Peyer's patch (tissue), 4 donors: ENCODE measurements around the gene SYNE4. TPM values are rescaled to one million over a fixed set of nuclear protein-coding genes. Genes with fewer than 3 reads are reported as not detected.

Source experiments
- DNase-seq, 3 donors: peaks; one replicate each; pipeline ENCODE4 v3.0.0-alpha.2; 2017 to 2019
- H3K27ac ChIP-seq, 4 donors: fragments of 200-600 bp; sonication (generic); one replicate each; pipeline ENCODE4 v1.5.1; 2016 to 2019
- H3K27me3 ChIP-seq, 2 donors: fragments of 200-600 bp; sonication (generic); one replicate each; pipeline ENCODE4 v1.5.1; 2019
- H3K36me3 ChIP-seq, 3 donors: fragments of 200-600 bp; sonication (generic); one replicate each; pipeline ENCODE4 v1.5.1; 2016 to 2019
- H3K4me1 ChIP-seq, 4 donors: fragments of 200-600 bp; sonication (generic); one replicate each; pipeline ENCODE4 v1.5.1; 2016 to 2019
- H3K4me3 ChIP-seq, 4 donors: fragments of 200-600 bp; sonication (generic); 1 replicate in 3 of 4; 2 replicates in 1 of 4; pipeline ENCODE4 v1.5.1; 2016 to 2019; ENCODE audit warnings: mild to moderate bottlenecking in 1 of 4
- H3K9me3 ChIP-seq, 4 donors: fragments of 200-600 bp; sonication (generic); one replicate each; pipeline ENCODE4 v1.5.1; 2016 to 2019; ENCODE audit warnings: mild to moderate bottlenecking in 1 of 4
- POLR2A ChIP-seq, 2 donors: fragments of 450-650 bp; IDR thresholded peaks; one replicate each; pipeline ENCODE4 v1.5.1; 2017; ENCODE audit warnings: antibody characterized with exemption in 2 of 2, mild to moderate bottlenecking in 2 of 2, moderate library complexity in 2 of 2
- total RNA-seq, 4 donors: library from RNA; depleted of rRNA; stranded (reverse); fragments of >200 nt; gene quantifications; one replicate each; pipeline ENCODE4 v1.1.0, GENCODE V29; 2016
- TF ChIP-seq, protein P1 (sequence below), 6 experiments: fragments of 450-650 bp in 4 of 6; fragments of 200-600 bp in 2 of 6; sonication (generic) in 1 of 6; IDR thresholded peaks; one replicate each; pipeline ENCODE4 v1.5.1; 2017 to 2019; ENCODE audit warnings: antibody characterized with exemption in 6 of 6, mild to moderate bottlenecking in 3 of 6, moderate library complexity in 1 of 6

SYNE4 gene, protein sequence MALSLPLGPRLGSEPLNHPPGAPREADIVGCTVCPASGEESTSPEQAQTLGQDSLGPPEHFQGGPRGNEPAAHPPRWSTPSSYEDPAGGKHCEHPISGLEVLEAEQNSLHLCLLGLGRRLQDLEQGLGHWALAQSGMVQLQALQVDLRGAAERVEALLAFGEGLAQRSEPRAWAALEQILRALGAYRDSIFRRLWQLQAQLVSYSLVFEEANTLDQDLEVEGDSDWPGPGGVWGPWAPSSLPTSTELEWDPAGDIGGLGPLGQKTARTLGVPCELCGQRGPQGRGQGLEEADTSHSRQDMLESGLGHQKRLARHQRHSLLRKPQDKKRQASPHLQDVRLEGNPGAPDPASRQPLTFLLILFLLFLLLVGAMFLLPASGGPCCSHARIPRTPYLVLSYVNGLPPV
- total RNA-seq, result 1 to 10 TPM in 2 of 4 donors, under 1 TPM in 1, not detected in 1; 0.67 to 6.8 (median 6.1) TPM

GRCh38 chr19:36008336-36008978 is at the start of gene SYNE4:
TSS of gene SYNE4 (minus strand) at chr19:36008813. CDS start at chr19:36008681, 132 bp downstream.
- no peaks in the 10 kb centered on the region for H3K36me3 ChIP-seq
- H3K4me3 ChIP-seq, result peak within 1 kb of the TSS; percentile 25 to 55 (median 42)
- no peaks in the 10 kb centered on the region for H3K27me3 ChIP-seq
- peak in 2 of 3 donors; percentile 67 to 70 for DNase-seq
- peaks cover 0 to 19% (median 2%) of the 10 kb centered on the region in 4 donors for H3K4me1 ChIP-seq
- H3K9me3 ChIP-seq, result no peaks in the 10 kb centered on the region
- peak within 1 kb of the TSS; percentile 4 to 54 (median 48) for H3K27ac ChIP-seq
- TF ChIP-seq POLR2A (IDR thresholded peaks at IDR 0.05), result peak in 1 of 2 donors; percentile 31
- TF ChIP-seq, protein P1, sequence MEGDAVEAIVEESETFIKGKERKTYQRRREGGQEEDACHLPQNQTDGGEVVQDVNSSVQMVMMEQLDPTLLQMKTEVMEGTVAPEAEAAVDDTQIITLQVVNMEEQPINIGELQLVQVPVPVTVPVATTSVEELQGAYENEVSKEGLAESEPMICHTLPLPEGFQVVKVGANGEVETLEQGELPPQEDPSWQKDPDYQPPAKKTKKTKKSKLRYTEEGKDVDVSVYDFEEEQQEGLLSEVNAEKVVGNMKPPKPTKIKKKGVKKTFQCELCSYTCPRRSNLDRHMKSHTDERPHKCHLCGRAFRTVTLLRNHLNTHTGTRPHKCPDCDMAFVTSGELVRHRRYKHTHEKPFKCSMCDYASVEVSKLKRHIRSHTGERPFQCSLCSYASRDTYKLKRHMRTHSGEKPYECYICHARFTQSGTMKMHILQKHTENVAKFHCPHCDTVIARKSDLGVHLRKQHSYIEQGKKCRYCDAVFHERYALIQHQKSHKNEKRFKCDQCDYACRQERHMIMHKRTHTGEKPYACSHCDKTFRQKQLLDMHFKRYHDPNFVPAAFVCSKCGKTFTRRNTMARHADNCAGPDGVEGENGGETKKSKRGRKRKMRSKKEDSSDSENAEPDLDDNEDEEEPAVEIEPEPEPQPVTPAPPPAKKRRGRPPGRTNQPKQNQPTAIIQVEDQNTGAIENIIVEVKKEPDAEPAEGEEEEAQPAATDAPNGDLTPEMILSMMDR (IDR thresholded peaks at IDR 0.05), result no peak

DNA sequence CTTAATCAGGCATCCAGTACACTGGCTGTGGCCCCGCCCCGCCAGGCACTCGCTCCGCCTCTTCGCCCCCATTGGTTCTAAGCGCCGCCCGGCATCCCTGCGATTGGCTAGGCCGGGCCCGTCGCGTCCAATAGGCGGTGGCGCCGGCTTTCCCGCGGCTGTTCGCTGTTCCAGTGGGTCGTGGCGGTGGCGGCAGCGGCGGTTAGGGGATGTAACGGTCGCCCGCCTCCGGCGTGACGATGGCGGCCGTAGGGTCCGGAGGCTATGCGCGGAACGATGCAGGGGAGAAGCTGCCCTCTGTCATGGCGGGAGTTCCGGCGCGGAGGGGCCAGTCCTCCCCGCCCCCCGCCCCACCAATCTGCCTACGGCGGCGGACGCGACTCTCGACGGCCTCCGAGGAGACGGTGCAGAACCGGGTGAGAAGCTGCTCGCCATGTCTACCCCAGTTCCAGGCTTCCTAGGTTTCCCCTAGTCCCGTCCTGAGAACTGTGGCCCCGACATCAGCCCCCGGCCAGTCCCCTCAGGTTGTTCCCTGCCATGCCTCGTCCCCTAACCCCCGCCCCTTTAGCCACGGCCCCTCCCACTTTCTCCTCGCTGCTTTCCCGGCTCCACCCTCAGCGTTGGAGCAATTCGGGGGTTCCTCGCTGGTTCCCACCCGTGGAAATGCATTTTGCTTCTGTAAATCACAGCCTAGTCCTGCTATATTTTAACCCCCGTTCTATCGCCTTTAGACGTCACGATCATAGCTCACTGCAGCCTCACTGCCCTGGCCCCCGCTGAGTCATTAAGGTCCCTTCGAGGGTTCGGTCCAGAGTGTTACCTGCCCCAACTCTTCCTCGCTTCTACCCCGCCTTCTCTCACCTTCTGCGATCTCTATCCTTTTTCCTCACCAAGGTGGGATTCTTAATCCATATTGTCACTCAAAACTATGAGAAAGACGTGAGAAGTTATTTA is 46.4 kb upstream of the SYNE4 start, which contains the start of gene WDR62:
Gene WDR62 (plus strand): TSS at position 165 of the 954 bp plus-strand sequence. CDS start 75 bp downstream, at position 240.
- H3K4me3 ChIP-seq, result peak within 1 kb of the TSS; percentile 55 to 85 (median 73)
- H3K9me3 ChIP-seq, result no peaks in the 10 kb centered on the region
- H3K27ac ChIP-seq, result peak within 1 kb of the TSS; percentile 87 to 99 (median 95)
- no peaks in the 10 kb centered on the region for H3K27me3 ChIP-seq
- TF ChIP-seq POLR2A (IDR thresholded peaks at IDR 0.05), result no peak
- TF ChIP-seq, protein P1 (IDR thresholded peaks at IDR 0.05), result no peak
- H3K4me1 ChIP-seq, result peaks cover 0 to 21% (median 2%) of the 10 kb centered on the region in 4 donors
- peak; percentile 92 to 97 (median 96) for DNase-seq
- H3K36me3 ChIP-seq, result no peaks in the 10 kb centered on the region

DNA sequence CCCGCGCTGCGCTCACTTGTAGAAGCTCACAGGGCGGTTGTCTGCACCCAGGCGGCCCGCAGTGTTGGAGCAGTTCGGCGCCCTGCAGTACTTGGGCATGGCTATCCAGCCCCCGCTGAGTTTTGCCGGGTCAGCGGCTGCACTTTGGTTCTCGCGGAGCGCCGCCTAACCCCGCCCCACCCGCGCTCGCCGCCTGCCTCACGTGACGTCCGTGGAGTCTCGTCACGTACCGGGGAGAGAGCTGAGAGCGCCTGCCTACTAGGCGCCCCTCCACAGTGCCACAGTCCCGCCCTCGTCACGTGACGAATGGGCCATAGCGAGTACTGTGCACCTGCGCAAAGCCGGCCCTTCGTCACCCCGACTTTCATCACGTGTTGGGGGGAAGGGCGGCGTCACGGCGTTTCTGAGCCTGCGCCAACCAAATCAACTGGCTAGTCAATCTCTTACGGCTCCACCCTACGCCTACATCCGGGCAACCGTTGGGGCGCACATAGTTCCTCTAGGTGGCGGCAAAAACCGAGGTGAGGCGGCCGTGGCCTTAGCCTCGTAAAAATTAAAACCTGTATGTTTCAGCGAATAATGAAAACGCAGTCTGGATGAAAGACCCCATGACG is 45.6 kb upstream of the SYNE4 start, which contains the start of gene THAP8:
Gene THAP8 (minus strand): TSS at position 167 of the 614 bp plus-strand sequence. CDS start 68 bp downstream, at position 99.
- DNase-seq, result peak; percentile 100
- H3K27me3 ChIP-seq, result no peaks in the 10 kb centered on the region
- H3K9me3 ChIP-seq, result no peaks in the 10 kb centered on the region
- TF ChIP-seq, protein P1 (IDR thresholded peaks at IDR 0.05), result peak; percentile 12 to 77 (median 55)
- TF ChIP-seq POLR2A (IDR thresholded peaks at IDR 0.05), result peak; percentile 70 to 71
- H3K27ac ChIP-seq, result peak within 1 kb of the TSS; percentile 87 to 99 (median 95)
- H3K36me3 ChIP-seq, result no peaks in the 10 kb centered on the region
- peaks cover 0 to 19% (median 2%) of the 10 kb centered on the region in 4 donors for H3K4me1 ChIP-seq
- peak within 1 kb of the TSS; percentile 55 to 85 (median 73) for H3K4me3 ChIP-seq

- no peaks in the 10 kb centered on the region for H3K9me3 ChIP-seq
- peaks cover 0 to 11% (median 2%) of the 10 kb centered on the region in 4 donors for H3K4me1 ChIP-seq
- H3K27me3 ChIP-seq, result no peaks in the 10 kb centered on the region
- H3K36me3 ChIP-seq, result no peaks in the 10 kb centered on the region
- TF ChIP-seq, protein P1 (IDR thresholded peaks at IDR 0.05), result no peak
- no peak for TF ChIP-seq POLR2A (IDR thresholded peaks at IDR 0.05)
- no peak overlapping the region for H3K4me3 ChIP-seq
- no peak overlapping the region for H3K27ac ChIP-seq
- DNase-seq, result no peak
These were observed 43.0 kb upstream of the SYNE4 start for GRCh38 chr19:36051637-36052036.
